ENCODE data around the gene CAMTA1.

CAMTA1 gene

DNA sequence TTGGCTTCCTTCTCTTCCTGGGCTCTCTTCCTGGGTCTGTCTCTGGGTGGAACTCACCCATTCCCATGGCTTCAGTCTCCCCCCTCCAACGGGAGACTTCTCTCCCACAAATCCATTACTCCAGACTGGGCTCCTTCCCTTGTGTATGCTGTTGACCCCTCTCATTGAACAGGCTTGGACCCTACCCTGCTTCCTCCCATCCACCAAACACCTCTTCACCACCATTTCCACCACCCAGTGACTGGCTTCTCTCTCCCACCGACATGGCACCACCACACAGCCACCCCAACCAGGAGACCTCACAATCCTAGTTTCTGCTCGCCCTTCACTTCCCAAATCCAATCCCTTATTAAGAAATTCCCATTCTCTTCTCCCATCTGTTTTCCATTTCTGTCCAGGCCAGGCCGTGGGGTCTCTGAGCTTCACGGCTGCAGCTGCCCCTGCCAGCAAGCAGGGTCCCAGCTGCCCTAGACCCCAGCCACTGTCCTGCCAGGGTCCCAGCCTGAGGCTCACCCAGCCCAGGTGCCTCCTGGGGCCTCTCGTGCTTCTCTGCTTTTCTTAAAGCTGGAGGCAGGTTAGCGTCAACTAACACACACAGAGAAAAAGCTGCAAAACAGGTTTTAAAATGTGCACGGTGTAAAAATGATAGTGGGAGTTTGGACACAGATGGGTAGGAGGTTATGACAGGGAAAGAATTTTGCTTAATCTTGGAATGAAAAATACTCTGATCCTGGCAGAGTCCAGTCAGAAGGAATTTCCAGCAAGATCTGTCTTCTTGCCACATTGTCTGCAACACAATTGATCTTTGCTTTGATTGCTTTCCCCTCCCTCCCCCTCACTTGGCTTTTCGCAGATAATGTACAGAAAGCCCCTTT, 602.0 kb downstream of the CAMTA1 start:
- DNase-seq (ENCODE audit: low spot score) = peak; percentile 9

DNA sequence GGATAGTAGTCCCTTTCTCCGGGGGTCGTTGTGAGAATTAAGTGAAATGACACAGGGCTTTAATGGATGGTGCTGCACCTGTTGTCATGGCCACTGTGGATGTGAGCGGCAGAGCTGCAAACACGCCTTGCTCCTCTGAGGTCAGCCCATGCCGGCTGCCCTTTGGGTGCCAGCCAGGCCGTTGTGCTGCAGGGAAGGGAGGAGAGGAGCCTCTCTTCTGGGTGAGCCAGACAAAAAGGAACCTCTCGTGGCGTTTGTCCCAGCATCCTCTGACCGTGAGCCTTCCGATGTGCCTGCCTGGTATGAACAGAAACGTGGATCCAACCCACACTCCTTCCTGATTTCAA, 602.9 kb downstream of the CAMTA1 start:
- peak; percentile 10 for DNase-seq (ENCODE audit: low spot score)

DNA sequence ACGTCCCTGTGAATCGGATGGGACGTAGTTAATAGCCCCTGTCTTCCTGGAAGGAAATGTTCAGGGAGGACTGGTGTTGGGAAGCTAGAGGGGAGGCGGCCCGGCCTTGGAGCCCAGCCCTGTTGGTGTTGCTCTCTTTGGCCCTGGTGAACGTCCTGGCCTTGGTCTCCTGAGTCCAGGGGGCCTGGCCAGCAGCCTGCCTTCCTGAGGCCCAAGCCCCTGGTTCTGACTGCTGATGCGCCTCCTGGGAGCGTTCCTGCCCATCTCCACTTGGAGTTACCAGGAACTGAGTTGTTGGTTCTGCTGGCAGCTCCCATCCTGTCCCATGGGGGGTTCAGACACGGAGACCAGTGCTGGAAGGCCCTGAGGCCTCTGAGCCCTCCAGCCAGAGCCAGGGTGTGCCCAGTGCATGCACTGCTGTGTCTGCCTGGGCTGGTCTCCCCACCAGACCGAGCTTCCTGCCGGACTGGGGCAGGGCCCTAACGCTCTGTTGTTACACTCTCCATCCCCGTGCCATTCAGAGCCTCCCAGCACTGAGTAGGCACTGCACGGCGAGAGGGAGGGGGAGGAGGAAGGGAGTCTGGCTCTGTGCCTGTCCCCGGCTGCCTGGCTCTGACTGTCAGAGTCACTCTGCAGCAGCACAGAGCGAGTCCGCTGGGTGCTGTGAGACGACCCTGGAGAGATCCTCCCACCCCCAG, 603.4 kb downstream of the CAMTA1 start:
- peak; percentile 15 for DNase-seq (ENCODE audit: low spot score)

DNA sequence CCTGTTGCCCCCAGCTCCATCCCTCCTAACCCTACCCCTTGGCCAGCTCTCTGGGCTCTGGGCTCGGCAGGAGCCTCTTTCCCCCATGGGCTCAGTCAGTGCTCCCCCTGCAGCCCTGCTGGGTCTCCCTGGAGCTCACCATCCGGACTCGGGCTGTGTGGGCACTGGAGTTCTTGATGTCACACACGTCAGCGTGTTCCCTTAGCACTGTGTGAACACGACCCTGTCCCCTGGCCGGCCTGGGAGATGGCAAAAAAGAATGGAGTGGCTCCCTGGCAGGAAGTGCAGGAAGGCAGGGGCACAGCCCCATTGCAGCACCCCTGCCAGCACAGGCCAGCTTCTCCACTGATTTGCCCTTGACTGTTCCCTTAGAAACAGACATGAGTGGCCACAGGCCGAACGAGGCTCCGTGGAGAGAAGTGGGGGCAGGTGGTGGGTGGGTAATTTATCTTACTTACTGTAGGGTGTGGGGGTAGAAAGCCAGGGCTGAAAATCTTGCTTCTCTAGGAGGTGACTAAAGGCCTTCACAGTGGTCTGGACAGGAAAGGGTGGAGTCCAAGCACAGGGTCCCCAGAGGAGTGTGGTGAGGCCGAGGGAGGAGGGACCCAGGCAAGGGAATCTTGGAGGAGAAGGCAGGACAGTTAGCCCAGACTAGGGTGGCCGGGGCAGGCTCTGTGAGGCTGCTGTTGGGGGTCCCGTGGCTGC, 604.1 kb downstream of the CAMTA1 start:
- peak; percentile 14 for DNase-seq (ENCODE audit: low spot score)

DNA sequence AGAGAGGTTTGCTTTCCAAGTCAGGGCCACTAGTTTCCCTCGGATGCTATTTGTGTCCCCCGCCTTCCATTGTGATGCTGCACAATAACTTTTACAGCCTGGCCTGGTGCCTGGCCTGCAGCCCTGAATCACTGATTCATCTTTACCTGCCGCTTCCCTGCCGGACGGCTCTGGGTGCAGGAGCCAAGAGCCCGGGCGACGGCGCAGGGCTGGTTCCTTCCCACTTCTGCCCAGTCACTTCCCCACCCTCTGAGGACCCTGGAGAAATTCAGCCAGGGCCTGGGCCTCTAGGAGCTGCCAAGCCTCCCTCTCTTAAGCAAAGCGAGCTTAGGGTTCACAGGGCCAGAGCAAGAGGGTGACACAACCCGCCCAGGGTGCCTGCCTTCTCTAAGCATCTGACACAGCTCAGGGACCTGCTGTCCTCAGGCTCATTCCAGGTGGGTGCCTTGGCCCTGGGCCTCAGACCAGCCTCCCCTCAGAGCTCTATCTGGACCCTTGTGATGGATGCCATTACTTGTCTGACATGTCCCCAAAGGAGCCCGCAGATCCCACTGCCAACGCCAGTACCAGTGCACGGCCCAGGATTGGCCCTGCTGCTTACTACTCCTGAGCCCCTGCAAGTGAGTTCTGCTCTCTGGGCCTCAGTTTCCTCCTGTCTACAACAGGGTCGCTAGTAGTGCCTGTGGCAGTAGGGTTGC, 604.8 kb downstream of the CAMTA1 start:
- peak; percentile 7 for DNase-seq (ENCODE audit: low spot score)

DNA sequence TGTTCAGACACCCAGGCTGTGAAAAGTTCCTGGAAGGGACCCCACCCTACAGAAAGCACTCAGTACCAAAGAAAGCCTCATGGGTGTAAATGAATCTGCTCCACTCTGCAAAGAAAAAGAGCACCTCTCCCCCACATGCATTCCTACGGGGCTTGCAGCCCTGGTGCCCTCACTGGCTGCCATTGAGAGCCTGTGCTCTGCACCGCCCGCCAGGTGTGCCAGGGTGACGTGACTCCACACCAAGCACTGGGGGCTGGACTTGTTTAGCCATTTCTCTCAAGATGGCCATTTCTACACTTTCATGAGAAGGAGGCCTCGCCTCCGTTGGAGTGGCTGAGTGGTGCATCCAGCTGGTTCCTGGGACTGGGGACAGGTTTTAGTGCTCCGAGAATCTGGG, 605.3 kb downstream of the CAMTA1 start:
- DNase-seq (ENCODE audit: low spot score) = peak; percentile 9

DNA sequence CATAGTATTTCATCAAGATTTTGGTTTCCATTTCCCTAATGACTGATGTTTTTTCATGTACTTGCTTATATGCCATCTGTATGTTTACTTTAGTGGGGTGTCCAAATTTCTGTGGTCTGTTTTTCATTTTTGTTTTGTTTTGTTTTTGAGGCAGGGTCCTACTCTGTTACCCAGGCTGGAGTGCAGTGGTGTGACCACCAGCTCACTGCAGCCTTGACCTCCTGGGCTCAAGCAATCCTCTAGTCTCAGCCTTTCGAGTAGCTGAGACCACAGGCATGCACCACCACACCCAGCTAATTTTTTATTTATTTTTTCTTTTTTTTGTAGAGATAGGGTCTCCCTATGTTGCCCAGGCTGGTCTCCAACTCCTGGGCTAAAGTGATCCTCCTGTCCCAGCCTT, 607.9 kb downstream of the CAMTA1 start:
- no peak for DNase-seq (ENCODE audit: low spot score)

DNA sequence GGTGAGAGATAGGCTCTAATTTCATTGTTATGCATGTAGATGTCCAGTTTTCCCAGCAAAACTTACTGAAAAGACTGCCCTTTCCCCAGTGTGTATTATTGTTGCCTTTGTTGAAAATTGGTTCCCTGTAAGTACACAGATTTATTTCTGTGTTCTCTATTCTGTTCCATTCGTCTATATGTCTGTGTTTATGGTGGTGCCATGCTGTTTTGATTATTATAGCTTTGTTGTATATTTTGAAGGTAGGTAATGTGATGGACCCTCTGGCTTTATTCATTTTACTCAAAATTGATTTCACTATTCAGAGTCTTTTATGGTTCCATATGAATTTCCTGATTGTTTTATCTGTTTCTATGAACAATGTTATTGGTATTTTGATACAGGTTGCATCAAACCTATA, 610.0 kb downstream of the CAMTA1 start:
- no peak for DNase-seq (ENCODE audit: low spot score)

DNA sequence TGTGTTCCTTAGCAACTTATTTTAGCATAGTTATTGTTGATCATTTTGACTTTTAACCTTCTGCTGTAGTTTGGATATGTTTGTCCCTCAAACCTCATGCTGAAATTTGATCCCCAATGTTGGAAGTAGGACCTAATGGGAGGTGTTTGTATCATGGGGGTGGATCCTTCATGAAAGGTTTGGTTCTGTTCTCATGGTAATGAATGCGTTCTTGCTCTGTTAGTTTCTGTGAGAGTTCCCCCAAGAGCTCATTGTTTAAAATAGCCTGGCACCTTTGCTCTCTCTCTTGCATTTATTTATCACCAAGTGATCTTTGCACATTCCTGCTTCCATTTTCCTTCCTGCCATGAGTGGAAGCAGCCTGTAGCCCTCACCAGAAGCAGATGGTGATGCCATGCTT, 613.7 kb downstream of the CAMTA1 start:
- no peak for DNase-seq (ENCODE audit: low spot score)

DNA sequence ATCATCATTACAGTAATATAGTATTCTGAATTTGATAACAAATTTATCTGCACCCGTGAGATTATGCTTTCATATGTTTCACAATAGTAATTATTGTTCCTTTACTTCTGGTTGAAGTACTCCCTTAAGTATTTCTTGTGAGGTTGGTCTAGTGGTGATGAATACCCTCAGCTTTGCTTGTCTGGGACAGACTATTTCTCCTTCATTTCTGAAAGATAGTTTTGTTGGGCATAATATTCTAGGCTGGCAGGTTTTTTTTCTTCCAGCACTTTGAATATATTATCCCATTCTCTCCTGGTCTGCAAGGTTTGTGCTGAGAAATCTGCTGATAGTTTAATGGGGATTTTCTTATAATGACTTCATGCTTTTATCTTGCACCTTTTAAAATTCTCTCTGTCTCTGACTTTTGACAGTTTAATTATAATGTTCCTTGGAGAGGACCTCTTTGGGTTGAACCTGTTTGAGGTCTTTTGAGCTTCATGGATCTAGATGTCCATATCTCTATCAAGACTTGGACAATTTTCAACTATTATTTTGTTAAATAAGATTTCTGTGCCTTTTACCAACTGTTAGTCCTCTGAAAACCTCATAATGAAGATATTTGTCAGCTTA, 614.4 kb downstream of the CAMTA1 start:
- no peak for DNase-seq (ENCODE audit: low spot score)

DNA sequence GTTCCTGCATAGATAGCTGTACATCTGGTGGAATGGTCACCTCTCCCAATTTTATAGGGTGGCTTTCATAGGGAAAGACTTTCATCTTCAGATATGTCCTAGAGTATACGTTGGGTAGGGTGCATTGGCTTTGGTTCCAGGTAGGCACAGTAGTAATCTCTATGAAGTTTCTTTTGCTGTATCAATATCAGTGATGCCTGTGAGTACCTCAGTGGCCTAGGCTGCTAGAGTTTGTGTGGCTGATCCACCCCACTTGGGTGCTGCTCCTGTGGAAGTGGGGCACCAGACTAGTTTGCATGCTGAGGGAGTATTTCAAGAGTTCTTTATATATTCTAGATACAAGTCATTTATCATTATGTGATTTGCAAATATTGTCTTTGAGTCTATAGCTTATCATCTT, 615.3 kb downstream of the CAMTA1 start:
- no peak for DNase-seq (ENCODE audit: low spot score)

DNA sequence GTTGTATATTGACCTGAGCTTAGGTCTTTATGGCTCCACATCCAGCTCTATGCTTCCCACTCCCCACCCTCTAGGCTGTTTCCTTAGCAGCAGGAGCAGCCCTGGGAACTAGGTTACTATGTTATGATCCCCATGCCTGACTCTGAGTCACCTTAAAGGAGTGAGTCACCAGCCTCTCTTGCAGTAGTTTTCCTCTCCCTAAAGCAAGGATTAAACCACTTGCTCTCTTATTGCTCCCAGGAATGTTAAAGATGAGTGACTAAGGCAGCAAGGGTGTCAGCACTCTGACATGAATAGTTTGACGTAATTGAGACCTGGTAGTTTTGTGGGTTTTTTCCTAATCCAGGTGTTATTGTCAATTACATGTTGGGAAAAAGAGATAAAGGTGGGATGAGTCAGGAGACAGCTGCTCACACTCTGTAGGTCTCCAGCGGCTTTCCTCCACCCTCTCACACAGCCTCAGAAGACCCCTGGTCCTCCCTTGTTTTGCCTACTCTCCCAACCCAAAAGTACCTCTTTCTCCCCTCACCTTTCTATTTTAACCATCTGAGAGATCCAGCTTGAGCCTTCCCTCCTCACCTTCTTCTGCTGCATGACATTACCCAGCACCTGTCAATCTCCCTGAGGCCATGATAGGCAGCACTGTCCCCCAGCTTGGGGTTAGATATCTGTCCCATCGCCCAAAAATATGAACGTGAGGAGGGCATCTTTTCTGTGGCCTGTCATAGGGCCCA, 616.7 kb downstream of the CAMTA1 start:
- peak; percentile 3 for DNase-seq (ENCODE audit: low spot score)

DNA sequence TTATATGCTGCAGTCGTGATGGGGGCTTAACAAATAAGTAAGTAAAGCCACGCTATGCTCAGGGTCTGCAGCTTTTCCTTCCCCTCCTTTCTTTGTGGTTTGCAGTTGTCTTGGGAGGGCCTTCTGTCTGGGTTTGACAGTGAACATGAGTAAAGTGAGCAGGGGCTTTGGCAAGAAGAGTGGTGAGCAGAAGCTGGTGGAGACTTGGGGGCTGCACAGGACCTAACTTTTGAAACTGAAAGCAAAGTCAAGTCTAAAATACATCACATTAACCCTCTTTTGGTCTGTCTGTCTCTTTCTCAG, 617.2 kb downstream of the CAMTA1 start:
- no peak for DNase-seq (ENCODE audit: low spot score)

DNA sequence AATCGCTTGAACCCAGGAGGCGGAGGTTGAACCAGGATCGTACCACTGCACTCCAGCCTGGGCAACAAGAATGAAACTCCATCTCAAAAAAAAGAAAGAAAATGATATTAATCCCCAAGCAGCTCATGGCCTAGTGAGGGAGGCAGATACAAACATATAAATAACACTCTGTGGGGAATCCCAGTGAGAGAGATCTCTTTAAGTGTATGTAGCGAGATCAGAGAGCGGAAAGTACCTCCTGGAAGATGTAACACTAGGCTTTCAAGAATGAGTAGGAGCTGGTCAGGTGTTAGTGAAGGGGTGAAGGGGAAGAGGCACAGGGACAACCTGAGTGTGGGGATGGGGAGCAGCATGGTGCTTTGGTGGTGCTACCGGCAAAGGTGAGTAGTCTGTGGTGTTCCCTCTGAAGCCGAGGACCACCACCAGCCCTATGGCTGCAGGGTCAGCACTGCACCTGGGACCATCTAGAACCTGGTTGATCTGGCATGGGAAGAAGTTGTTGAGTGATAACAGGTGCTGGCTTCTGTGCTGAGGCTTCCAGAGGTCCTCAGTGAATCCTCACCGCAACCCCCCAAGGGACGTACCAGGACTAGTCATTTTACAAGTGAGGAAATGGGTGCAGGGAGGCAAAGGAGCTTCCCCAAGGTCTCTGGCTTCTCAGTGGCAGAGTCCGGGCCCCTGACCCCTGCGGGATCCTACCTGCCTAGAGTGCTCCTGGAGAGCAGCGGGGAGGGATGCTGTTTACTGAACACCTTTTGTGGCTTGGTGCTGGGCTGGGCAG, 618.2 kb downstream of the CAMTA1 start:
- peak; percentile 4 for DNase-seq (ENCODE audit: low spot score)

DNA sequence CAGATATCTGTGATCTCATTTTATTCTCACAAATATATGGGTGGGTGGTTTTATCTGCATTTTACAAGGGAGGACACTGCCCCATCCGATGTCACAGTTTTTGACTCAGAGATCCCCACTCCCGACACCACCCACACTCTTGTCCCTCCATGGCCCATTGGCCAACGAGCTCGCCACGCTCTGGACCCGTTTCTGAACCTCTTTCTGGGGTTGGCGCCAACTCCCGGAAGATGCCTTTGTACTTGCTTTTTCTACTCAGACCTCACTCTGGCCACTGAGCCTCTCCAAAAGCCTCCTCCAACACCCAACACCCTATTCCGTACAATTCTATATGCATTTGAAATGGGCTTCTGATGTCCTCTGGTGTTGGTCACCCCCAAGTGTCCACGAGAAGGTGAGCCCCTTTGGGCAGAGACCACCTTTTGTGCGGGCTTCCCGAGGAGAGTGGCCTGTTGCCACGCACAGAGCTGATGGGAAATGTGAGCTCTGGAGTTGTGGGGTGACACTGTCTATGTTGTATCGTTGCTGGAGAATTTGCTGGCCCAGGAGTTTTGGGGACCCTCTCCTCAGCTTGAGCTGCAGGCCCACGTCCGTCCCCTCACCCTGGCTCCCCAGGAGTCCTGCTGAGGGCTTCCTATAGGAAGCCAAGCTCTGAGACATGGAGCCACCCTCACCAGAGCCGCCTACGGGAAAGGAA, 618.9 kb downstream of the CAMTA1 start:
- peak; percentile 9 for DNase-seq (ENCODE audit: low spot score)

DNA sequence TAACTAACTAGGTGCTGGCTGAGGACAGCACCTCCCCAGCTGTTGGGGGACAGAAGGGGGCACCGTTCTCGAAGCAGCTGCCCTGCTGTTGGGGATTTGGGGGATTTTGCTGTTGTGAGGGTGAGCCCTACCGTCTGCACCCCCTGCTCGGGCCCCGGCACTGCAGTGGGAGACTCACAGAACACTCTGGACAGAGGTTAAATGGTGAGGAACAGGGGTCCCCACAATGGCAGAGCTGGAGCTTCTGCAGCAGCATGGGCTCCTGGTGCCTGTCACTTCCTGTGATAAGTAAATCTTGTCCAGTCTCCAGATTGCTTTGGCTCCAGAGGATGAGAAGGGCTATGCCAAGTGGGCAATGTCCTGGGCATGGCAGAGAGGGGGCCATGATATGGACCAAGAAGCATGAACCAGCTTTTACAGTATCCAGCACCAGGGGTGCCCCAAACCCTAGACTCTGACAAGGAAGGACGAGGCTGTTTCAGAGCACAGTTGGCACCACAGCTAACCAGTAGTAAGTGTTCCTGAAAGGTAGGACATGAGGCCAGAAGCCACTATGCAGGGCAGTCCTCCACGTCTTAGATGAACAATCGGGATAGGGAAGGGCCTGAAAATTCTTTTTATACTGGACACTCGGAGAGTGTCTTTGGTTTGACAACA, 620.7 kb downstream of the CAMTA1 start:
- DNase-seq (ENCODE audit: low spot score) = peak; percentile 7

DNA sequence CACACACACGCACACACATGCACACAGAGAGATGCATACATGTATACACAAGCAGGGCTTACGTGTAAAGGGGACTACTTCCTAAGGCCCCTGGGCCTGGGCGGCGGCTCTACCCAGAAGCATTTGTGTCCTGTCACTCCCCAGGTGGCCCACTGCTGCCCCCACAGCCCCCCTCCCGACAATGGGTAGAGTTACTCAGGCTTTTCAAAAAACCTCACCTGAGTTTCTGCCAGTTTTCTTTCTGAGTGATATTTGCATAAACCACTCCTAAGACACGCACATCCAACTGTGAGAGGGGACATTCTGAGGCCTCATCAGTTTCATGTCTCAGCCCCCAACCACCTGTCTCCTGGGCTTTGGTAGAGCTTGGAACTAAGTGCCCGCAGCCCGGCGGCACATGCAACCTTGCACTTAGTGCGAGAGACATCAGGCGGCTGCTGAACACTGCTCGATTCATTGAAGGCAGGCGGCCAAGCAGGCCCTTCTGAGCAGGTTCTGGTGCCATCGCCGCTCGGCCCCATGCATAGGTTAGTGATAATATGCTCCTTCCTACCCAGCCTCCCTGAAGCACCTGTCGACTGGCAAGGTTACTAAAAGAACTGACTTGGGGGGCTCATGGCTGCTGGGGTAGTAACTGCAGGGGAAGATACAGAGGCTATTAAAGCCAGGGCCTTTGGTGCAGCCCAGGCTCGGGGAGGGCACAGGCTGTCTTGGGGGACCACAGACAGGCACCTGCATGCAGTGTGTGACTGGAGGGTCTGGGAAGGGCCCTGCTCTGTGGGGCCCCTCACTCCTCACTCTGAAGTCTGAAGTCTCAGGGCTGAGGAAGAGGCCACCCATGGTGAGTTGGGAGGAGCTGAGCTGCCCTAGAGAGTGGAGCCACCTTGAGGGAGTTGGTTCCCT, 621.6 kb downstream of the CAMTA1 start:
- DNase-seq (ENCODE audit: low spot score) = peak; percentile 4

DNA sequence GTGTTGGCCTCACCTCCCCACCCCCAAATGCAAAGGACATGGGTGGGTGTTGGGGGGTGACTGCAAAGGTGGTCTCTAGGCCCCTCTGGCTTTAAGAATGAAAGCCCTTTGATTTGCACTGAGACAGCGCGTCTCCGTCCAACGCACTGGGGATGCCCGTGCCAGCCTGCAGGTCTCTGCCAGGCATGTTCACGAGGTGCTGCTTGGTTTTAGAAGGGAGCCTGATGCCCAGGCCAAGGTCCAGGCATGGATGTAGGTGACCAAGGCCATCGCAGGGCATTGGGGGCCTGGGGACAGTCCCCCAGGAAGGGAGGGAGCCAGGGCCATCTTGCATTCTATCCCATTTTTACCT, 622.3 kb downstream of the CAMTA1 start:
- peak; percentile 9 for DNase-seq (ENCODE audit: low spot score)
